ENCODE data around the gene SLC26A3.

SLC26A3 gene

GRCh38 chr7:107836237-107837144 is 33.5 kb upstream of the SLC26A3 start:
- no peaks in the 10 kb centered on the region for H3K27me3 ChIP-seq (ENCODE audit: control insufficient read depth, insufficient read depth, low read length)
- H3K36me3 ChIP-seq (ENCODE audit: control insufficient read depth, insufficient read depth, low read length): no peaks in the 10 kb centered on the region
- H3K4me3 ChIP-seq (ENCODE audit: low read depth, low read length): no peak overlapping the region
- H3K9ac ChIP-seq (ENCODE audit: low read depth, low read length): no peak overlapping the region
- no peaks in the 10 kb centered on the region for H3K9me3 ChIP-seq (ENCODE audit: control insufficient read depth, insufficient read depth, low read length)
- H3K4me1 ChIP-seq (ENCODE audit: control insufficient read depth, insufficient read depth, low read length): no peaks in the 10 kb centered on the region

- Histone ChIP-seq H3K27me3 (ENCODE audit: control insufficient read depth, insufficient read depth, low read length) (no peaks in the 10 kb centered on the region), H3K4me3 (ENCODE audit: low read depth, low read length) (no peak overlapping the region), H3K4me1 (ENCODE audit: control insufficient read depth, insufficient read depth, low read length) (no peaks in the 10 kb centered on the region), H3K36me3 (ENCODE audit: control insufficient read depth, insufficient read depth, low read length) (no peaks in the 10 kb centered on the region), H3K9me3 (ENCODE audit: control insufficient read depth, insufficient read depth, low read length) (no peaks in the 10 kb centered on the region), H3K9ac (ENCODE audit: low read depth, low read length) (no peak overlapping the region)
These were observed 31.4 kb upstream of the SLC26A3 start for GRCh38 chr7:107834401-107834800.

GRCh38 chr7:107833684-107834106 is 30.7 kb upstream of the SLC26A3 start:
- Histone ChIP-seq H3K9me3 (ENCODE audit: control insufficient read depth, insufficient read depth, low read length) (no peaks in the 10 kb centered on the region), H3K36me3 (ENCODE audit: control insufficient read depth, insufficient read depth, low read length) (no peaks in the 10 kb centered on the region), H3K9ac (ENCODE audit: low read depth, low read length) (no peak overlapping the region), H3K4me3 (ENCODE audit: low read depth, low read length) (no peak overlapping the region), H3K27me3 (ENCODE audit: control insufficient read depth, insufficient read depth, low read length) (no peaks in the 10 kb centered on the region), H3K4me1 (ENCODE audit: control insufficient read depth, insufficient read depth, low read length) (no peaks in the 10 kb centered on the region)

- H3K9ac ChIP-seq (ENCODE audit: low read depth, low read length): no peak overlapping the region
- H3K4me1 ChIP-seq (ENCODE audit: control insufficient read depth, insufficient read depth, low read length): no peaks in the 10 kb centered on the region
These were observed 27.4 kb upstream of the SLC26A3 start for GRCh38 chr7:107830420-107830819.

GRCh38 chr7:107828540-107828939 is 25.5 kb upstream of the SLC26A3 start:
- no peaks in the 10 kb centered on the region for H3K9me3 ChIP-seq (ENCODE audit: control insufficient read depth, insufficient read depth, low read length)
- H3K4me3 ChIP-seq (ENCODE audit: low read depth, low read length): no peak overlapping the region
- no peak overlapping the region for H3K9ac ChIP-seq (ENCODE audit: low read depth, low read length)
- H3K36me3 ChIP-seq (ENCODE audit: control insufficient read depth, insufficient read depth, low read length): no peaks in the 10 kb centered on the region
- H3K4me1 ChIP-seq (ENCODE audit: control insufficient read depth, insufficient read depth, low read length): no peaks in the 10 kb centered on the region
- no peaks in the 10 kb centered on the region for H3K27me3 ChIP-seq (ENCODE audit: control insufficient read depth, insufficient read depth, low read length)

More at GRCh38 chr7:107830420-107830819, 27.4 kb upstream of the SLC26A3 start:
- Histone ChIP-seq H3K9me3 (ENCODE audit: control insufficient read depth, insufficient read depth, low read length) (no peaks in the 10 kb centered on the region), H3K36me3 (ENCODE audit: control insufficient read depth, insufficient read depth, low read length) (no peaks in the 10 kb centered on the region), H3K4me3 (ENCODE audit: low read depth, low read length) (no peak overlapping the region), H3K27me3 (ENCODE audit: control insufficient read depth, insufficient read depth, low read length) (no peaks in the 10 kb centered on the region)

GRCh38 chr7:107827501-107827900 is 24.5 kb upstream of the SLC26A3 start:
- Histone ChIP-seq H3K4me3 (ENCODE audit: low read depth, low read length) (no peak overlapping the region), H3K9ac (ENCODE audit: low read depth, low read length) (no peak overlapping the region), H3K9me3 (ENCODE audit: control insufficient read depth, insufficient read depth, low read length) (no peaks in the 10 kb centered on the region), H3K4me1 (ENCODE audit: control insufficient read depth, insufficient read depth, low read length) (no peaks in the 10 kb centered on the region), H3K27me3 (ENCODE audit: control insufficient read depth, insufficient read depth, low read length) (no peaks in the 10 kb centered on the region), H3K36me3 (ENCODE audit: control insufficient read depth, insufficient read depth, low read length) (no peaks in the 10 kb centered on the region)

GRCh38 chr7:107826451-107826850 is 23.4 kb upstream of the SLC26A3 start:
- H3K27me3 ChIP-seq (ENCODE audit: control insufficient read depth, insufficient read depth, low read length): no peaks in the 10 kb centered on the region
- H3K9me3 ChIP-seq (ENCODE audit: control insufficient read depth, insufficient read depth, low read length): no peaks in the 10 kb centered on the region
- H3K36me3 ChIP-seq (ENCODE audit: control insufficient read depth, insufficient read depth, low read length): no peaks in the 10 kb centered on the region
- H3K9ac ChIP-seq (ENCODE audit: low read depth, low read length): no peak overlapping the region
- H3K4me1 ChIP-seq (ENCODE audit: control insufficient read depth, insufficient read depth, low read length): no peaks in the 10 kb centered on the region
- H3K4me3 ChIP-seq (ENCODE audit: low read depth, low read length): no peak overlapping the region

GRCh38 chr7:107824858-107825257 is 21.8 kb upstream of the SLC26A3 start:
- no peaks in the 10 kb centered on the region for H3K27me3 ChIP-seq (ENCODE audit: control insufficient read depth, insufficient read depth, low read length)
- no peak overlapping the region for H3K4me3 ChIP-seq (ENCODE audit: low read depth, low read length)
- H3K9ac ChIP-seq (ENCODE audit: low read depth, low read length): no peak overlapping the region
- no peaks in the 10 kb centered on the region for H3K9me3 ChIP-seq (ENCODE audit: control insufficient read depth, insufficient read depth, low read length)
- no peaks in the 10 kb centered on the region for H3K36me3 ChIP-seq (ENCODE audit: control insufficient read depth, insufficient read depth, low read length)
- H3K4me1 ChIP-seq (ENCODE audit: control insufficient read depth, insufficient read depth, low read length): no peaks in the 10 kb centered on the region

GRCh38 chr7:107818622-107819021 is 15.6 kb upstream of the SLC26A3 start:
- H3K27me3 ChIP-seq (ENCODE audit: control insufficient read depth, insufficient read depth, low read length): no peaks in the 10 kb centered on the region
- no peaks in the 10 kb centered on the region for H3K9me3 ChIP-seq (ENCODE audit: control insufficient read depth, insufficient read depth, low read length)
- H3K4me1 ChIP-seq (ENCODE audit: control insufficient read depth, insufficient read depth, low read length): no peaks in the 10 kb centered on the region
- no peak overlapping the region for H3K9ac ChIP-seq (ENCODE audit: low read depth, low read length)
- H3K36me3 ChIP-seq (ENCODE audit: control insufficient read depth, insufficient read depth, low read length): no peaks in the 10 kb centered on the region
- H3K4me3 ChIP-seq (ENCODE audit: low read depth, low read length): no peak overlapping the region

GRCh38 chr7:107816011-107816566 is 13.1 kb upstream of the SLC26A3 start:
- Histone ChIP-seq H3K9ac (ENCODE audit: low read depth, low read length) (no peak overlapping the region), H3K36me3 (ENCODE audit: control insufficient read depth, insufficient read depth, low read length) (no peaks in the 10 kb centered on the region), H3K9me3 (ENCODE audit: control insufficient read depth, insufficient read depth, low read length) (no peaks in the 10 kb centered on the region), H3K4me1 (ENCODE audit: control insufficient read depth, insufficient read depth, low read length) (no peaks in the 10 kb centered on the region), H3K4me3 (ENCODE audit: low read depth, low read length) (no peak overlapping the region), H3K27me3 (ENCODE audit: control insufficient read depth, insufficient read depth, low read length) (no peaks in the 10 kb centered on the region)

- H3K9me3 ChIP-seq (ENCODE audit: control insufficient read depth, insufficient read depth, low read length): no peaks in the 10 kb centered on the region
- H3K36me3 ChIP-seq (ENCODE audit: control insufficient read depth, insufficient read depth, low read length): no peaks in the 10 kb centered on the region
- no peak overlapping the region for H3K4me3 ChIP-seq (ENCODE audit: low read depth, low read length)
- H3K4me1 ChIP-seq (ENCODE audit: control insufficient read depth, insufficient read depth, low read length): no peaks in the 10 kb centered on the region
- H3K27me3 ChIP-seq (ENCODE audit: control insufficient read depth, insufficient read depth, low read length): no peaks in the 10 kb centered on the region
- no peak overlapping the region for H3K9ac ChIP-seq (ENCODE audit: low read depth, low read length)
These were observed 12.3 kb upstream of the SLC26A3 start for GRCh38 chr7:107815254-107815882.

GRCh38 chr7:107813524-107813923 is 10.5 kb upstream of the SLC26A3 start:
- Histone ChIP-seq H3K4me3 (ENCODE audit: low read depth, low read length) (no peak overlapping the region), H3K9ac (ENCODE audit: low read depth, low read length) (no peak overlapping the region), H3K27me3 (ENCODE audit: control insufficient read depth, insufficient read depth, low read length) (no peaks in the 10 kb centered on the region), H3K36me3 (ENCODE audit: control insufficient read depth, insufficient read depth, low read length) (no peaks in the 10 kb centered on the region), H3K4me1 (ENCODE audit: control insufficient read depth, insufficient read depth, low read length) (no peaks in the 10 kb centered on the region), H3K9me3 (ENCODE audit: control insufficient read depth, insufficient read depth, low read length) (no peaks in the 10 kb centered on the region)

Data from iPS-15b (cell line).